IMR-90 (cell line): ENCODE results near the gene GATD1. TPM values are rescaled to one million over a fixed set of nuclear protein-coding genes. Genes with fewer than 3 reads are reported as not detected.

ENCODE experiments used
- ATAC-seq: fragments of 200-7000 bp; cut with Tn5 transposase; 2 replicates; pipeline ENCODE4 v1.9.1; 2020; ENCODE audit warnings: low read depth, mild to moderate bottlenecking, moderate library complexity
- BruUV-seq: library from RNA; stranded (reverse); fragments of 400-500 nt; replicated peaks from 2 replicates; lab custom pipeline; 2021; lab: Mats Ljungman, UMichigan
- CTCF ChIA-PET: fragments of 300-600 bp; formaldehyde crosslinking; extraction: SDS; loops from one replicate; lab custom pipeline; 2021; ENCODE audit warnings: antibody characterized with exemption; lab: Yijun Ruan, JAX
- POLR2A ChIA-PET: fragments of 300-600 bp; sonication (Branson Sonifier 250); formaldehyde crosslinking; loops from one replicate; lab custom pipeline; 2022; ENCODE audit warnings: antibody characterized with exemption; ENCODE audit not compliant: unreplicated experiment; lab: Charles Lee
- DNase-seq: peaks from one replicate; pipeline ENCODE4 v3.0.0; 2013
- H2AFZ ChIP-seq: replicated peaks from 2 replicates; pipeline ENCODE3; 2013; ENCODE audit warnings: low read length, mild to moderate bottlenecking; ENCODE audit not compliant: poor library complexity
- H2AK5ac ChIP-seq: 2 replicates; pipeline ENCODE4 v1.6.1; 2013; ENCODE audit warnings: low read depth, low read length, inconsistent platforms
- H2AK9ac ChIP-seq: replicated peaks from 2 replicates; pipeline ENCODE3; 2013; ENCODE audit warnings: mild to moderate bottlenecking, low read depth, low read length, moderate library complexity; ENCODE audit not compliant: poor library complexity
- H2BK120ac ChIP-seq: 2 replicates; pipeline ENCODE4 v1.6.1; 2013; ENCODE audit warnings: low read depth, low read length, inconsistent platforms
- H2BK15ac ChIP-seq: 3 replicates; pipeline ENCODE4 v1.6.1; 2013; ENCODE audit warnings: low read depth, low read length, inconsistent platforms
- H2BK20ac ChIP-seq: 2 replicates; pipeline ENCODE4 v1.6.1; 2013; ENCODE audit warnings: low read depth, mild to moderate bottlenecking, inconsistent platforms, low read length, moderate library complexity
- H2BK5ac ChIP-seq: 2 replicates; pipeline ENCODE4 v1.6.1; 2013; ENCODE audit warnings: mild to moderate bottlenecking, low read depth, low read length, inconsistent platforms; ENCODE audit not compliant: poor library complexity, severe bottlenecking
- H3K14ac ChIP-seq: replicated peaks from 2 replicates; pipeline ENCODE4 v1.6.1; 2013; ENCODE audit warnings: low read depth, low read length, inconsistent platforms
- H3K18ac ChIP-seq: 2 replicates; pipeline ENCODE4 v1.6.1; 2013; ENCODE audit warnings: low read depth, low read length, control low read depth
- H3K23ac ChIP-seq: 2 replicates; pipeline ENCODE4 v1.6.1; 2013; ENCODE audit warnings: low read depth, low read length, inconsistent platforms
- H3K27ac ChIP-seq: 2 replicates; pipeline ENCODE4 v1.5.1; 2013; ENCODE audit warnings: mild to moderate bottlenecking, control low read depth, low read length; ENCODE audit not compliant: insufficient read depth
- H3K27me3 ChIP-seq: 2 replicates; pipeline ENCODE4 v1.6.1; 2013; ENCODE audit warnings: low read length; ENCODE audit not compliant: control insufficient read depth, insufficient read depth
- H3K36me3 ChIP-seq: 2 replicates; pipeline ENCODE4 v1.6.1; 2013; ENCODE audit warnings: low read length, mixed read lengths; ENCODE audit not compliant: control insufficient read depth, insufficient read depth
- H3K4ac ChIP-seq: 2 replicates; pipeline ENCODE4 v1.6.1; 2013; ENCODE audit warnings: low read depth, low read length, inconsistent platforms
- H3K4me1 ChIP-seq: 2 replicates; pipeline ENCODE4 v1.6.1; 2013; ENCODE audit warnings: low read length, mixed read lengths; ENCODE audit not compliant: control insufficient read depth, insufficient read depth
- H3K4me2 ChIP-seq: 2 replicates; pipeline ENCODE4 v1.6.1; 2013; ENCODE audit warnings: low read depth, mild to moderate bottlenecking, control low read depth, low read length, moderate library complexity
- H3K4me3 ChIP-seq: 2 replicates; pipeline ENCODE4 v1.5.1; 2013; ENCODE audit warnings: low read depth, mild to moderate bottlenecking, control low read depth, low read length, moderate library complexity; ENCODE audit not compliant: insufficient read depth
- H3K56ac ChIP-seq: 2 replicates; pipeline ENCODE4 v1.6.1; 2013; ENCODE audit warnings: low read length, inconsistent platforms; ENCODE audit not compliant: insufficient read depth; ENCODE audit errors: extremely low read depth
- H3K79me1 ChIP-seq, 2 experiments: 2 replicates each; pipeline ENCODE4 v1.6.1; 2013; ENCODE audit warnings: low read length in 2 of 2, inconsistent platforms in 1 of 2, low read depth in 1 of 2
- H3K9ac ChIP-seq: 2 replicates; pipeline ENCODE4 v1.6.1; 2013; ENCODE audit warnings: low read depth, low read length, control low read depth
- H3K9me1 ChIP-seq: 2 replicates; pipeline ENCODE4 v1.6.1; 2013; ENCODE audit warnings: low read length, inconsistent platforms; ENCODE audit not compliant: insufficient read depth
- H3K9me3 ChIP-seq: 2 replicates; pipeline ENCODE4 v1.6.1; 2013; ENCODE audit warnings: low read length; ENCODE audit not compliant: control insufficient read depth, insufficient read depth
- H4K20me1 ChIP-seq: 2 replicates; pipeline ENCODE4 v1.6.1; 2013; ENCODE audit warnings: low read length, inconsistent platforms; ENCODE audit not compliant: insufficient read depth
- H4K5ac ChIP-seq: 2 replicates; pipeline ENCODE4 v1.6.1; 2013; ENCODE audit warnings: mild to moderate bottlenecking, low read depth, low read length, control low read depth
- H4K8ac ChIP-seq, 2 experiments: 2 replicates each; pipeline ENCODE4 v1.6.1; 2013; ENCODE audit warnings: low read depth in 2 of 2, low read length in 2 of 2, control low read depth in 1 of 2, inconsistent platforms in 1 of 2
- H4K91ac ChIP-seq: 2 replicates; pipeline ENCODE4 v1.6.1; 2013; ENCODE audit warnings: low read depth, low read length, inconsistent platforms; ENCODE audit not compliant: insufficient read depth
- CEBPB ChIP-seq: IDR thresholded peaks from 2 replicates; pipeline ENCODE4 v1.6.1; 2012; ENCODE audit warnings: low read depth, low read length, improper control_type of control experiment
- CHD1 ChIP-seq: IDR thresholded peaks from 2 replicates; pipeline ENCODE4 v1.6.1; 2012; ENCODE audit warnings: low read depth, low read length, improper control_type of control experiment
- ELK1 ChIP-seq: fragments of 150-350 bp; IDR thresholded peaks from 2 replicates; pipeline ENCODE4 v1.6.1; 2016; ENCODE audit warnings: low read depth, mild to moderate bottlenecking, low read length, moderate library complexity, borderline replicate concordance
- FOS ChIP-seq: fragments of 150-350 bp; IDR thresholded peaks from 2 replicates; pipeline ENCODE4 v1.6.1; 2016; ENCODE audit warnings: low read depth, low read length
- MAFK ChIP-seq: IDR thresholded peaks from 2 replicates; pipeline ENCODE4 v1.6.1; 2012; ENCODE audit warnings: low read depth, low read length, improper control_type of control experiment
- MAZ ChIP-seq: IDR thresholded peaks from 2 replicates; pipeline ENCODE4 v1.6.1; 2012; ENCODE audit warnings: low read depth, mild to moderate bottlenecking, low read length, improper control_type of control experiment, moderate library complexity, borderline replicate concordance
- MXI1 ChIP-seq: IDR thresholded peaks from 2 replicates; pipeline ENCODE4 v1.6.1; 2012; ENCODE audit warnings: low read depth, mild to moderate bottlenecking, low read length, moderate library complexity, borderline replicate concordance
- NFE2L2 ChIP-seq: fragments of 150-350 bp; IDR thresholded peaks from 2 replicates; pipeline ENCODE4 v1.6.1; 2016; ENCODE audit warnings: low read depth, mild to moderate bottlenecking, low read length
- POLR2A ChIP-seq: IDR thresholded peaks from 2 replicates; pipeline ENCODE4 v1.6.1; 2012; ENCODE audit warnings: mild to moderate bottlenecking, low read depth, low read length
- RAD21 ChIP-seq: IDR thresholded peaks from 2 replicates; pipeline ENCODE4 v1.6.1; 2012; ENCODE audit warnings: low read length, improper control_type of control experiment
- RCOR1 ChIP-seq: IDR thresholded peaks from 2 replicates; pipeline ENCODE4 v1.6.1; 2012; ENCODE audit warnings: mild to moderate bottlenecking, low read length, improper control_type of control experiment; ENCODE audit not compliant: insufficient replicate concordance
- RFX5 ChIP-seq: IDR thresholded peaks from 2 replicates; pipeline ENCODE4 v1.8.0; 2012; ENCODE audit warnings: low read depth, mild to moderate bottlenecking, low read length, moderate library complexity
- SMC3 ChIP-seq: fragments of 150-350 bp; IDR thresholded peaks from 2 replicates; pipeline ENCODE4 v1.6.1; 2016; ENCODE audit warnings: low read depth, mild to moderate bottlenecking, antibody characterized with exemption, low read length, moderate library complexity
- USF2 ChIP-seq: fragments of 150-350 bp; IDR thresholded peaks from 2 replicates; pipeline ENCODE4 v1.6.1; 2017; ENCODE audit warnings: mild to moderate bottlenecking, antibody characterized with exemption, low read length, low read depth
- WGBS, 2 experiments: methylation state at CpG; one replicate each; pipeline versions ENCODE4 v1.1.5 to v1.1.7; 2013; ENCODE audit warnings: missing lambda C conversion rate in 2 of 2; ENCODE audit not compliant: insufficient read length in 1 of 2; ENCODE audit errors: extremely low coverage in 2 of 2; 5-methylcytosine and 5-hydroxymethylcytosine counted together
- dilution Hi-C: fragments of 300-500 bp; cut with HindIII; formaldehyde crosslinking; loops from one replicate; pipeline ENCODE4 v1.14.3; 2018; ENCODE audit warnings: low sequenced_read_pairs; ENCODE audit not compliant: unreplicated experiment
- in situ Hi-C: fragments of 300-500 bp; cut with MboI; formaldehyde crosslinking; loops from 3 replicates; pipeline ENCODE4 v1.14.3; 2019; ENCODE audit warnings: low sequenced_read_pairs, inconsistent platforms, mixed read lengths
- intact Hi-C: fragments of 100-400 bp; cut with micrococcal nuclease; formaldehyde crosslinking; loops from 2 replicates; pipeline ENCODE4 v1.10.0; 2022
- polyA plus RNA-seq, 3 experiments: library from polyadenylated mRNA; depleted of rRNA; stranded (reverse); fragments of >200 nt; gene quantifications; 2 replicates each; pipeline ENCODE4 v1.2.3, GENCODE V29; 2012; ENCODE audit warnings: low replicate concordance in 1 of 3
- total RNA-seq: library from RNA; depleted of rRNA; stranded (reverse); fragments of >200 nt; gene quantifications from 2 replicates; pipeline ENCODE4 v1.2.3, GENCODE V29; 2012

Gene GATD1
- total and polyA plus RNA-seq, 2 of the 4 experiments (the other 2 are of a cell fraction) = 3.0 to 52.5 TPM

GRCh38 chr11:819129-819931, 42.0 kb upstream of the GATD1 start:
- peak overlapping the region; percentile 59 to 83; a peak in 2 of 4 replicates for H4K8ac ChIP-seq
- TF ChIP-seq MXI1 = peak; percentile 91; the same call in 1 of the 2 replicates
- no peak for TF ChIP-seq RFX5
- no peak for TF ChIP-seq MAFK
- no peak for TF ChIP-seq RAD21
- peak; percentile 96 for TF ChIP-seq POLR2A
- TF ChIP-seq ELK1 = no peak
- no peak for TF ChIP-seq NFE2L2
- no peak for TF ChIP-seq SMC3
- no peak for TF ChIP-seq USF2
- no peak for TF ChIP-seq CHD1
- peak; percentile 45; the same call in 1 of the 2 replicates for TF ChIP-seq MAZ
- TF ChIP-seq FOS = no peak
- no peak for TF ChIP-seq CEBPB
- no peak for TF ChIP-seq RCOR1

More at GRCh38 chr11:819129-819931, 42.0 kb upstream of the GATD1 start:
- Histone ChIP-seq H3K56ac (no peak overlapping the region), H3K36me3 (peaks cover 16% of the 10 kb centered on the region), H2AK5ac (peak overlapping the region; percentile 43; the same call in 1 of the 2 replicates), H3K14ac (peak overlapping the region; percentile 6; the same call in 1 of the 2 replicates), H2BK20ac (no peak overlapping the region), H3K9ac (peak overlapping the region; percentile 78), H3K9me1 (peaks cover 13% of the 10 kb centered on the region), H4K5ac (peak overlapping the region; percentile 62), H4K20me1 (peaks cover 28% of the 10 kb centered on the region), H3K4me3 (peak overlapping the region; percentile 87), H2AFZ (peak overlapping the region; percentile 95), H3K9me3 (no peaks in the 10 kb centered on the region), H3K27me3 (no peaks in the 10 kb centered on the region), H3K27ac (peak overlapping the region; percentile 67), H4K91ac (peak overlapping the region; percentile 76), H3K4ac (peak overlapping the region; percentile 37), H3K23ac (no peak overlapping the region), H2BK5ac (peak overlapping the region; percentile 73), H3K79me1 (peaks cover 19 to 29% of the 10 kb centered on the region in 2 experiments), H3K4me2 (peak overlapping the region; percentile 82), H2BK15ac (peak overlapping the region; percentile 13; the same call in 1 of the 3 replicates), H2BK120ac (peak overlapping the region; percentile 41; the same call in 1 of the 2 replicates), H2AK9ac (peak overlapping the region; percentile 94), H3K4me1 (peaks cover 21% of the 10 kb centered on the region), H3K18ac (peak overlapping the region; percentile 24; the same call in 1 of the 2 replicates)
- no TSS peak for BruUV-seq
- ATAC-seq = peak; percentile 90
- POLR2A ChIA-PET = interaction anchor here (0.5 to 1.8 kb wide), 10 partner anchors 8 to 156 kb away, joined by 4 to 13 read pairs (median 4); partner anchors contain the start of genes CRACR2B, PIDD1 and RPLP2
- 0% methylated on average over 63 of the region's 96 CpGs; no CpG with 5 or more reads in 1 of the 2 experiments for WGBS, 2 experiments
- intact Hi-C loops = no loop called here
- CTCF ChIA-PET = no interaction called here
- peak; percentile 73 for DNase-seq
- in situ Hi-C loops = no loop called here
- dilution Hi-C loops = no loop called here
